Measurements from ENCODE around the gene ANKRD30B.
"Not testable (repeated sequence)": the region's sequence is repeated elsewhere in the genome, so short reads cannot be mapped to it uniquely, and the experiment has no call there.

DNA sequence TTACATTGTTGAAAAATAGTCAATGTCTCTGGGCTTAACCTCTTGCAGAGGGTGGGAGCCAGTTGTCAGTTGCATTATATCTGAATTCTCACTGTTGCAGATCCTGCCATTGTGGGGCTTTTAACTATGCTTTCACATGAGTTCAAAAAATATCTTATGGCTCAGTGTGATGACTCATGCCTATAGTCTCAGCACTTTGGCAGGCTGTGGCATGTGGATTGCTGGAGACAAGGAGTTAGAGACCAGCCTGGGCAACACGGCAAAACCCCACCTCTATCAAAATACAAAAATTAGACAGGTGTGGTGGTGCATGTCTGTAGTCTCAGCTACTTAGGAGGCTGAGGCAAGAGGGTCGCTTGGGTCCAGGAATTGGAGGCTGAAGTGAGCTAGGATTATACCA lies 38.2 kb upstream of the ANKRD30B start:
- TF ChIP-seq CTCF (IDR thresholded peaks at IDR 0.05; ENCODE audit: insufficient read depth, low read depth, low read length); EZH2 (IDR thresholded peaks at IDR 0.05; ENCODE audit: insufficient read depth, low read length): not testable (repeated sequence)

Measured in astrocyte (in vitro differentiated cells and primary cell).